K562 (cell line): ENCODE data around the gene CYP4F12.

ENCODE experiments used
- MAFF ChIP-seq: IDR thresholded peaks from 2 replicates; pipeline ENCODE4 v1.6.1; 2012; ENCODE audit warnings: low read length, improper control_type of control experiment
- ZBTB7A ChIP-seq: IDR thresholded peaks from 2 replicates; pipeline ENCODE4 v1.6.1; 2011; ENCODE audit warnings: low read depth, mild to moderate bottlenecking, low read length, moderate library complexity, borderline replicate concordance; ENCODE audit not compliant: control insufficient read depth
- ZNF75A ChIP-seq: fragments of 450-650 bp; formaldehyde crosslinking; IDR thresholded peaks from 2 replicates; pipeline ENCODE4 v1.4.0; 2020; ENCODE audit warnings: mild to moderate bottlenecking
- TF ChIP-seq, protein P1 (sequence below), 3 experiments: IDR thresholded peaks in 2 of 3; conservative IDR thresholded peaks in 1 of 3; 2 replicates each; pipeline ENCODE4 v1.5.1; 2011 to 2012; ENCODE audit warnings: low read length in 3 of 3, mild to moderate bottlenecking in 3 of 3, control low read depth in 2 of 3, improper control_type of control experiment in 1 of 3, inconsistent platforms in 1 of 3, low read depth in 1 of 3, mixed read lengths in 1 of 3, moderate library complexity in 1 of 3; ENCODE audit not compliant: insufficient read depth in 2 of 3

- TF ChIP-seq, protein P1, sequence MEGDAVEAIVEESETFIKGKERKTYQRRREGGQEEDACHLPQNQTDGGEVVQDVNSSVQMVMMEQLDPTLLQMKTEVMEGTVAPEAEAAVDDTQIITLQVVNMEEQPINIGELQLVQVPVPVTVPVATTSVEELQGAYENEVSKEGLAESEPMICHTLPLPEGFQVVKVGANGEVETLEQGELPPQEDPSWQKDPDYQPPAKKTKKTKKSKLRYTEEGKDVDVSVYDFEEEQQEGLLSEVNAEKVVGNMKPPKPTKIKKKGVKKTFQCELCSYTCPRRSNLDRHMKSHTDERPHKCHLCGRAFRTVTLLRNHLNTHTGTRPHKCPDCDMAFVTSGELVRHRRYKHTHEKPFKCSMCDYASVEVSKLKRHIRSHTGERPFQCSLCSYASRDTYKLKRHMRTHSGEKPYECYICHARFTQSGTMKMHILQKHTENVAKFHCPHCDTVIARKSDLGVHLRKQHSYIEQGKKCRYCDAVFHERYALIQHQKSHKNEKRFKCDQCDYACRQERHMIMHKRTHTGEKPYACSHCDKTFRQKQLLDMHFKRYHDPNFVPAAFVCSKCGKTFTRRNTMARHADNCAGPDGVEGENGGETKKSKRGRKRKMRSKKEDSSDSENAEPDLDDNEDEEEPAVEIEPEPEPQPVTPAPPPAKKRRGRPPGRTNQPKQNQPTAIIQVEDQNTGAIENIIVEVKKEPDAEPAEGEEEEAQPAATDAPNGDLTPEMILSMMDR (IDR thresholded peaks at IDR 0.05 in 2 of 3, conservative IDR thresholded peaks at IDR 0.05 in 1 of 3; ENCODE audit: insufficient read depth in 2 of 3, low read depth in 1 of 3, low read length in 3 of 3): no peak
- no peak for TF ChIP-seq MAFF
- no peak for TF ChIP-seq ZNF75A (CRISPR knock-in tag)
- no peak for TF ChIP-seq ZBTB7A
These were observed 41.8 kb downstream of the CYP4F12 start for GRCh38 chr19:15714638-15715037.
